Fibroblast of mammary gland (primary cell): ENCODE measurements around the gene PGAM1.

Source experiments
- DNase-seq: peaks from one replicate; pipeline ENCODE4 v3.0.0-alpha.2; 2010; ENCODE audit warnings: low read depth
- H3K4me3 ChIP-seq: 2 replicates; pipeline ENCODE4 v1.5.1; 2011; ENCODE audit warnings: low read depth, mild to moderate bottlenecking, low read length, moderate library complexity; ENCODE audit not compliant: control insufficient read depth
- CTCF ChIP-seq: conservative IDR thresholded peaks from 2 replicates; pipeline ENCODE4 v1.5.1; 2011; ENCODE audit warnings: low read depth, low read length, inconsistent platforms; ENCODE audit not compliant: control insufficient read depth, insufficient read depth

PGAM1 gene

GRCh38 chr10:97442277-97442676 is 16.3 kb downstream of the PGAM1 start:
- no peak for DNase-seq
- no peak for TF ChIP-seq CTCF
- H3K4me3 ChIP-seq: no peak overlapping the region

DNA sequence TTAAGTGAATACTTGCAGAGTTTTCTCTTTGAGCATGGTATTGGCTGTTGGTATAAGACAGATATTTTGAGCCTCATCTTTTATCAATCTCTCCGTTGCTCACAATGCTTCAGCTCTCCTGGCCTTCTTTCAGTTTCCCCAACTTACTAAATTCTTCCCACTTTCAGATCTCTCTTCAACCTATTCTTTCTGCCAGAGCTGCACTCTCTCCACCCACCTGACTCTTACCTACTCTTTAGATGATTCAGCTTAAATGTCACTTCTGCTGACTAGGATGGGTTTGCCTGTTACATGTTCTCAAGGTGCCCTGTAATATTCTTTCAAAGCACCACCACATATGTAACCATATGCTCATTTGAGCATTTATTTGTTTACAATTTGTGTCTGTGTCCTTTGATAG is 18.2 kb downstream of the PGAM1 start:
- no peak for TF ChIP-seq CTCF
- DNase-seq: no peak
- no peak overlapping the region for H3K4me3 ChIP-seq

DNA sequence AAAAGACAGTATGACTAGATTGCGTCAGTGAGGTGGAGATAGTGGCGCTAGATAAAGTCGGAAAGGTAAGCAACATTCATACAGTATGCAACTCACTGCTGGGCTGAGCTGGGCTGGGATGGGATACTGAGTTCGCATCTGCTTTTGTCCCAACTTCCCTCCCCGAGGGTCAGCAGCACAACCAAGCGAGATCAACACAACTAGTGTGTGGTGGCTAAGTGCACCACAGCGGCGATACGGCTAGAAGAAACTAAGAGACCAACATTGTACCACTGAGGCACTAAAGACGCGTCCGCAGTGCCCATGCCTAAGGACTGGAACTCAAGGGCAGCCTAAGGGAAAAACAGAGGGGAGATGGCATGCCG is 19.3 kb downstream of the PGAM1 start:
- DNase-seq: no peak
- H3K4me3 ChIP-seq: peak overlapping the region; percentile 93
- no peak for TF ChIP-seq CTCF

DNA sequence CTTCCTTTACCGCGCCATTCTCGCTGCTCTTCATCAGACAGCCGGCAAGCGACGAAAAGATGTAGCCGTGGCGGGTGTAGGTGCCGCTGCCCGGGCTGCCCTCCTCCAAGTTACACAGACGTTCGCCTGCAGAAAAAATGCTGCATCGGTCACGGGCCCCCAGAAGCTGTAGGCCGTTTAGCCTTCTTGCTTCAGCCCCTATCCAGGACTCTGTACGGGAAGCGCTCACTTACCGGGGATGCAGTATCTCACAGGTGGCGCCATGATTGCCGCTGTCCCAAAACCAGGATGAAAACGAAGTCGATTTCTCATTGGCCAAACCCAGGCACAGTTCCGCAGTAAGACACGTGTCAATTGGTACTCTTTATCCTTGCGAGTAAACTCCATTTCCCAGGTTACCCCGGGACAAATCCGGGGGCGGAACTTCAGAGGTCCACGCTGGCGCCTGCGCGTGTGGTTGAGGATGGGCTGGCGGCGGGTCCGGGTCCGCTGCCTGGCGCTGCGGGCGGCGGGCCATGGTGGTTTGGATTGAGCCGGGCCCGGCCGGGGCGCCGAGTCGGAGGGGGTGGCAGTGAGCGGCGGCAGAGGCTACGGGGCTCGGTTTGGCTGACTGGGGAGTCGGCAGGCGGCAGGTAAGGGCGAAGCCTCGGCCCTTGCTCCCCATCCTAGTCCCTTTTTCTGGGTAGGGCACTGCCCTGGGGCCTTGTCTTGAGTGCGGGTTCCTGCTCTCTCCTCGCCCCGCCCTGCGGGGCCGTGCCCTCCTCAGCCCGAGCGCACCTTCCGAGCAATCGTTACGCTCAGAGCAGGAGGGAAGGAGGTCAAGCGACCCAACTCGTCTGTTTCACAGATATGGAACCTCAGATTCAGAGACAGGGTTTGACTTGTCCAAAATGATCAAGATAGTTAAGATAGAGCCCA is 20.0 kb downstream of the PGAM1 start, which contains the start of the genes EXOSC1 and ZDHHC16:
TSS of gene EXOSC1 (minus strand) at position 285 of the 918 bp plus-strand sequence. CDS start at position 264, 21 bp downstream.
TSS of gene ZDHHC16 (plus strand) at position 454 of the 918 bp plus-strand sequence. CDS start 5,501 bp downstream, outside the sequence.
- H3K4me3 ChIP-seq: peak within 1 kb of the TSS; percentile 93
- DNase-seq: peak; percentile 95
- TF ChIP-seq CTCF: no peak

DNA sequence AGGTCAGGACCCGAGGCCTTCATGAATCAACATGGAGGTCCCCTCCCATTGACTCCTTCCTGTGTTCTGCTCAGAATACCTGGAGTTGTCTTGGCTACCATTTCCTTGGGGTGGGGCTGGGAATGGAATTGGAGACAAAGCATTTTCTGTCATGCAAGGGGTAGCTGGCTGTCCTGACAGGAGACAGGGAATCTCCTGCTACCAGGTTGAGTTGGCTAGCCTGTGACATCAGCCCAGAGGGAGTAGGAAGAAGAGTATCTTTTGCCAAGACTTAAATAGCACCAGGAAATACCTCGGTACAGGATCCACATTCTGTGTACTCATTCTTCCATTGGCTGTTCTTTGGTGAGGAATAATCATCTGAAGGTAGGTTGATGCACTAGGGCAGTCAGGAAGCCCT is 24.8 kb downstream of the PGAM1 start:
- H3K4me3 ChIP-seq: no peak overlapping the region
- TF ChIP-seq CTCF: no peak
- DNase-seq: no peak

- TF ChIP-seq CTCF: no peak
- no peak overlapping the region for H3K4me3 ChIP-seq
- DNase-seq: no peak
Measured at GRCh38 chr10:97451605-97452004, 25.6 kb downstream of the PGAM1 start.
